GM12878 (cell line): ENCODE results near the gene AFF1. TPM values are rescaled to one million over a fixed set of nuclear protein-coding genes. Genes with fewer than 3 reads are reported as not detected.

Source experiments
- ATAC-seq: fragments of 200-7000 bp; cut with Tn5 transposase; 3 replicates; pipeline ENCODE4 v1.9.1; 2020; ENCODE audit warnings: mild to moderate bottlenecking, moderate library complexity
- BruUV-seq: library from RNA; stranded (reverse); fragments of 400-500 nt; replicated peaks from 2 replicates; lab custom pipeline; 2021; lab: Mats Ljungman, UMichigan
- CTCF ChIA-PET: fragments of 300-600 bp; sonication (Branson Sonifier 250); formaldehyde crosslinking; extraction: SDS; loops from one replicate; lab custom pipeline; 2021; ENCODE audit warnings: inconsistent platforms; lab: Yijun Ruan, JAX
- POLR2A ChIA-PET: fragments of 350-600 bp; formaldehyde crosslinking; extraction: SDS; loops from one replicate; lab custom pipeline; 2021; ENCODE audit warnings: inconsistent platforms; lab: Charles Lee
- RAD21 ChIA-PET: fragments of 300-600 bp; sonication (Branson Sonifier 250); formaldehyde crosslinking; loops from one replicate; lab custom pipeline; 2023; ENCODE audit warnings: antibody characterized with exemption; ENCODE audit not compliant: unreplicated experiment; lab: Charles Lee
- SMC1A ChIA-PET: fragments of 300-600 bp; sonication (Branson Sonifier 250); formaldehyde crosslinking; loops from one replicate; lab custom pipeline; 2023; ENCODE audit not compliant: unreplicated experiment, uncharacterized antibody; lab: Charles Lee
- DNase-seq: peaks from one replicate; pipeline ENCODE4 v3.0.0-alpha.2; 2011; ENCODE audit warnings: low read depth, low spot score
- FAIRE-seq: peaks from 3 replicates; lab custom pipeline; 2011; peaks lifted over from hg19 to GRCh38; lab: Jason Lieb, UNC
- H2AFZ ChIP-seq: 2 replicates; pipeline ENCODE4 v1.6.0; 2011; ENCODE audit warnings: low read depth, low read length, control low read depth; ENCODE audit not compliant: control insufficient read depth
- H3K27ac ChIP-seq: 2 replicates; pipeline ENCODE4 v1.5.1; 2011; ENCODE audit warnings: control low read depth; ENCODE audit not compliant: control insufficient read depth, insufficient read depth
- H3K27me3 ChIP-seq, 2 experiments: replicated peaks in 1 of 2; 2 replicates each; pipeline versions ENCODE4 v1.6.0 to v1.6.1; 2011; ENCODE audit warnings: low read length in 1 of 2; ENCODE audit not compliant: control insufficient read depth in 2 of 2, insufficient read depth in 2 of 2
- H3K36me3 ChIP-seq, 2 experiments: 2 replicates each; pipeline ENCODE4 v1.5.1; 2011; ENCODE audit warnings: low read length in 1 of 2; ENCODE audit not compliant: control insufficient read depth in 2 of 2, insufficient read depth in 2 of 2
- H3K4me1 ChIP-seq: 2 replicates; pipeline ENCODE4 v1.6.1; 2011; ENCODE audit warnings: mild to moderate bottlenecking, low read length, moderate library complexity, mixed read lengths; ENCODE audit not compliant: control insufficient read depth, insufficient read depth
- H3K4me2 ChIP-seq: 2 replicates; pipeline ENCODE4 v1.6.0; 2011; ENCODE audit warnings: control low read depth; ENCODE audit not compliant: control insufficient read depth, insufficient read depth
- H3K4me3 ChIP-seq: fragments of 200-600 bp; sonication (generic); 2 replicates; pipeline ENCODE4 v1.5.1; 2016
- H3K79me2 ChIP-seq: 2 replicates; pipeline ENCODE4 v1.6.0; 2011; ENCODE audit warnings: low read length; ENCODE audit not compliant: control insufficient read depth, insufficient read depth
- H3K9ac ChIP-seq: 2 replicates; pipeline ENCODE4 v1.8.0; 2011; ENCODE audit warnings: low read length, control low read depth, mixed read lengths; ENCODE audit not compliant: control insufficient read depth, insufficient read depth
- H3K9me3 ChIP-seq: replicated peaks from 3 replicates; pipeline ENCODE4 v1.5.1; 2011; ENCODE audit warnings: mild to moderate bottlenecking, low read length; ENCODE audit not compliant: control insufficient read depth, insufficient read depth
- H4K20me1 ChIP-seq: 2 replicates; pipeline ENCODE4 v1.6.0; 2011; ENCODE audit not compliant: control insufficient read depth, insufficient read depth
- CHD4 ChIP-seq: fragments of 200-600 bp; sonication (generic); IDR thresholded peaks from 2 replicates; pipeline ENCODE4 v1.6.1; 2016; ENCODE audit warnings: mild to moderate bottlenecking
- FOS ChIP-seq: IDR thresholded peaks from 3 replicates; pipeline ENCODE4 v1.6.1; 2011; ENCODE audit warnings: borderline replicate concordance; ENCODE audit not compliant: insufficient read length; ENCODE audit errors: extremely low read depth
- NR2F1 ChIP-seq: fragments of 450-650 bp; conservative IDR thresholded peaks from 2 replicates; pipeline ENCODE4 v1.6.1; 2017; ENCODE audit warnings: mild to moderate bottlenecking
- SIX5 ChIP-seq: IDR thresholded peaks from 2 replicates; pipeline ENCODE4 v1.6.1; 2011; ENCODE audit warnings: mild to moderate bottlenecking, low read depth, low read length, moderate library complexity; ENCODE audit not compliant: severe bottlenecking
- SP1 ChIP-seq: IDR thresholded peaks from one replicate; pipeline ENCODE4 v1.6.1; 2011; ENCODE audit warnings: low read depth, low read length
- SUZ12 ChIP-seq: fragments of 200-600 bp; sonication (generic); IDR thresholded peaks from one replicate; pipeline ENCODE4 v1.6.1; 2018; ENCODE audit warnings: antibody characterized with exemption, mild to moderate bottlenecking; ENCODE audit not compliant: unreplicated experiment
- WGBS: methylation state at CpG from one replicate; pipeline ENCODE4 v1.1.6; 2016; ENCODE audit warnings: low lambda C conversion rate; ENCODE audit not compliant: insufficient replicate concordance, insufficient coverage; ENCODE audit errors: missing lambda C conversion rate; 5-methylcytosine and 5-hydroxymethylcytosine counted together
- in situ Hi-C: fragments of 300-500 bp; cut with MboI; formaldehyde crosslinking; loops from 9 replicates; pipeline ENCODE4 v1.14.3; 2018; ENCODE audit warnings: mixed read lengths
- intact Hi-C: fragments of 100-400 bp; cut with micrococcal nuclease; formaldehyde crosslinking; loops from one replicate; pipeline ENCODE4 v1.14.2; 2022; ENCODE audit not compliant: unreplicated experiment
- polyA plus RNA-seq, 11 experiments: library from polyadenylated mRNA; depleted of rRNA in 4 of 11; unstranded in 6 of 11; stranded (reverse) in 5 of 11; fragments of >200 nt; fragmentation: Nextera tagmentation in 4 of 11; fragmentation: Illumina TruSeq in 1 of 11; extraction: Ambion mirVana in 4 of 11; extraction: Trizol in 1 of 11; gene quantifications; 1 replicate in 1 of 11; 2 replicates in 10 of 11; pipeline versions ENCODE4 v1.2.1 to v1.2.3, GENCODE V29; 2011 to 2016; ENCODE audit warnings: inconsistent platforms in 2 of 11, missing spikeins in 2 of 11, low read depth in 1 of 11
- total RNA-seq, 4 experiments: library from RNA; depleted of rRNA in 3 of 4; stranded (reverse); fragments of >200 nt in 3 of 4; fragmentation: Illumina TruSeq in 1 of 4; extraction: Trizol in 1 of 4; gene quantifications; 2 replicates each; pipeline versions ENCODE4 v1.2.1 to v1.2.3, GENCODE V29; 2013 to 2021
- TF ChIP-seq, protein P1 (sequence below): IDR thresholded peaks from 2 replicates; pipeline ENCODE4 v1.6.1; 2012; ENCODE audit warnings: low read depth, low read length, improper control_type of control experiment

Gene AFF1
- total and polyA plus RNA-seq, 10 of the 15 experiments (the other 5 are each of a cell fraction or from before 2014, with no cell fraction given) = 3.5 to 56.1 (median 21.5) TPM

DNA sequence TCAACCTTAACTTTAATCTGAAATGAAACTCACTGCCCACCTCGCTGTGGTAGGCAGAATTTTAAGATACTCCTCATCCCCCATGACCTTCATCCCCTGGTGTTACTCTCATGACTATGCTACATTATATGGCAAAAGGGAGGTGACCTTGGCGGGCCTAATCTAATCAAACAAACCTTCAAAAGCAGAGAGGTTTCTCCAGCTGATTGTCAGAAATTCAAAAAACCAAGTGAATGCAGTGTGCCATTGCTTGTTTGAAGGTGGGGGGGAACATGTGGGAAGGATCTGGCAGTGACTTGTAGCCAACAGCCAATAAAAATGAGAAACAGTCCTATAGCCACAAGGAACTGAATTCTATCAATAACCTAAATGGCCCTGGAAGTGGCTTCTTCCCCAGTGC is 237.1 kb downstream of the AFF1 start:
- ATAC-seq (no peak), FAIRE-seq (no peak), DNase-seq (no peak)
- WGBS = 95% methylated on average over 2 of the region's 2 CpGs
- ChIA-PET POLR2A (no interaction called here), SMC1A (interaction anchor here (1.3 kb wide), 1 partner anchor 11 kb away, joined by 6 read pairs; no protein-coding TSS in a partner anchor), CTCF (interaction anchor here (0.9 to 2.7 kb wide), 3 partner anchors 21 to 76 kb away, joined by 3 to 21 read pairs (median 3); no protein-coding TSS in a partner anchor), RAD21 (no interaction called here)
- no peak overlapping the region for H3K9ac ChIP-seq
- H3K9me3 ChIP-seq = no peaks in the 10 kb centered on the region
- intact Hi-C loops (no loop called here), in situ Hi-C loops (loop anchor here (25.0 kb wide), 1 partner anchor 665 kb away; the partner anchor contains the start of gene MEPE)
- no peak overlapping the region for H3K4me2 ChIP-seq
- no peaks in the 10 kb centered on the region for H3K79me2 ChIP-seq
- H3K27me3 ChIP-seq = no peaks in the 10 kb centered on the region
- no peaks in the 10 kb centered on the region for H3K4me1 ChIP-seq
- no peak overlapping the region for H3K4me3 ChIP-seq
- peaks cover 0 to 12% of the 10 kb centered on the region in 2 experiments; a peak in 2 of 4 replicates for H3K36me3 ChIP-seq
- no peak overlapping the region for H2AFZ ChIP-seq
- BruUV-seq = no TSS peak
- TF ChIP-seq, protein P1, sequence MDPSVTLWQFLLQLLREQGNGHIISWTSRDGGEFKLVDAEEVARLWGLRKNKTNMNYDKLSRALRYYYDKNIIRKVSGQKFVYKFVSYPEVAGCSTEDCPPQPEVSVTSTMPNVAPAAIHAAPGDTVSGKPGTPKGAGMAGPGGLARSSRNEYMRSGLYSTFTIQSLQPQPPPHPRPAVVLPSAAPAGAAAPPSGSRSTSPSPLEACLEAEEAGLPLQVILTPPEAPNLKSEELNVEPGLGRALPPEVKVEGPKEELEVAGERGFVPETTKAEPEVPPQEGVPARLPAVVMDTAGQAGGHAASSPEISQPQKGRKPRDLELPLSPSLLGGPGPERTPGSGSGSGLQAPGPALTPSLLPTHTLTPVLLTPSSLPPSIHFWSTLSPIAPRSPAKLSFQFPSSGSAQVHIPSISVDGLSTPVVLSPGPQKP = no peak
- no peak for TF ChIP-seq SIX5
- TF ChIP-seq FOS = no peak
- no peak for TF ChIP-seq CHD4
- no peak for TF ChIP-seq SUZ12
- TF ChIP-seq NR2F1 = no peak
- TF ChIP-seq SP1 = no peak
- H3K27ac ChIP-seq = no peak overlapping the region
- no peaks in the 10 kb centered on the region for H4K20me1 ChIP-seq
